IMR-90 (cell line): ENCODE results near the gene SETDB1. TPM values are rescaled to one million over a fixed set of nuclear protein-coding genes. Genes with fewer than 3 reads are reported as not detected.
"Not testable (repeated sequence)": the region's sequence is repeated elsewhere in the genome, so short reads cannot be mapped to it uniquely, and the experiment has no call there.

Source experiments
- ATAC-seq: fragments of 200-7000 bp; cut with Tn5 transposase; 2 replicates; pipeline ENCODE4 v1.9.1; 2020; ENCODE audit warnings: low read depth, mild to moderate bottlenecking, moderate library complexity
- BruUV-seq: library from RNA; stranded (reverse); fragments of 400-500 nt; replicated peaks from 2 replicates; lab custom pipeline; 2021; lab: Mats Ljungman, UMichigan
- CTCF ChIA-PET: fragments of 300-600 bp; formaldehyde crosslinking; extraction: SDS; loops from one replicate; lab custom pipeline; 2021; ENCODE audit warnings: antibody characterized with exemption; lab: Yijun Ruan, JAX
- POLR2A ChIA-PET: fragments of 300-600 bp; sonication (Branson Sonifier 250); formaldehyde crosslinking; loops from one replicate; lab custom pipeline; 2022; ENCODE audit warnings: antibody characterized with exemption; ENCODE audit not compliant: unreplicated experiment; lab: Charles Lee
- DNase-seq: peaks from one replicate; pipeline ENCODE4 v3.0.0; 2013
- H2AFZ ChIP-seq: replicated peaks from 2 replicates; pipeline ENCODE3; 2013; ENCODE audit warnings: low read length, mild to moderate bottlenecking; ENCODE audit not compliant: poor library complexity
- H2AK5ac ChIP-seq: 2 replicates; pipeline ENCODE4 v1.6.1; 2013; ENCODE audit warnings: low read depth, low read length, inconsistent platforms
- H2AK9ac ChIP-seq: replicated peaks from 2 replicates; pipeline ENCODE3; 2013; ENCODE audit warnings: mild to moderate bottlenecking, low read depth, low read length, moderate library complexity; ENCODE audit not compliant: poor library complexity
- H2BK120ac ChIP-seq: 2 replicates; pipeline ENCODE4 v1.6.1; 2013; ENCODE audit warnings: low read depth, low read length, inconsistent platforms
- H2BK15ac ChIP-seq: 3 replicates; pipeline ENCODE4 v1.6.1; 2013; ENCODE audit warnings: low read depth, low read length, inconsistent platforms
- H2BK20ac ChIP-seq: 2 replicates; pipeline ENCODE4 v1.6.1; 2013; ENCODE audit warnings: low read depth, mild to moderate bottlenecking, inconsistent platforms, low read length, moderate library complexity
- H2BK5ac ChIP-seq: 2 replicates; pipeline ENCODE4 v1.6.1; 2013; ENCODE audit warnings: mild to moderate bottlenecking, low read depth, low read length, inconsistent platforms; ENCODE audit not compliant: poor library complexity, severe bottlenecking
- H3K14ac ChIP-seq: replicated peaks from 2 replicates; pipeline ENCODE4 v1.6.1; 2013; ENCODE audit warnings: low read depth, low read length, inconsistent platforms
- H3K18ac ChIP-seq: 2 replicates; pipeline ENCODE4 v1.6.1; 2013; ENCODE audit warnings: low read depth, low read length, control low read depth
- H3K23ac ChIP-seq: 2 replicates; pipeline ENCODE4 v1.6.1; 2013; ENCODE audit warnings: low read depth, low read length, inconsistent platforms
- H3K27ac ChIP-seq: 2 replicates; pipeline ENCODE4 v1.5.1; 2013; ENCODE audit warnings: mild to moderate bottlenecking, control low read depth, low read length; ENCODE audit not compliant: insufficient read depth
- H3K27me3 ChIP-seq: 2 replicates; pipeline ENCODE4 v1.6.1; 2013; ENCODE audit warnings: low read length; ENCODE audit not compliant: control insufficient read depth, insufficient read depth
- H3K36me3 ChIP-seq: 2 replicates; pipeline ENCODE4 v1.6.1; 2013; ENCODE audit warnings: low read length, mixed read lengths; ENCODE audit not compliant: control insufficient read depth, insufficient read depth
- H3K4ac ChIP-seq: 2 replicates; pipeline ENCODE4 v1.6.1; 2013; ENCODE audit warnings: low read depth, low read length, inconsistent platforms
- H3K4me1 ChIP-seq: 2 replicates; pipeline ENCODE4 v1.6.1; 2013; ENCODE audit warnings: low read length, mixed read lengths; ENCODE audit not compliant: control insufficient read depth, insufficient read depth
- H3K4me2 ChIP-seq: 2 replicates; pipeline ENCODE4 v1.6.1; 2013; ENCODE audit warnings: low read depth, mild to moderate bottlenecking, control low read depth, low read length, moderate library complexity
- H3K4me3 ChIP-seq: 2 replicates; pipeline ENCODE4 v1.5.1; 2013; ENCODE audit warnings: low read depth, mild to moderate bottlenecking, control low read depth, low read length, moderate library complexity; ENCODE audit not compliant: insufficient read depth
- H3K56ac ChIP-seq: 2 replicates; pipeline ENCODE4 v1.6.1; 2013; ENCODE audit warnings: low read length, inconsistent platforms; ENCODE audit not compliant: insufficient read depth; ENCODE audit errors: extremely low read depth
- H3K79me1 ChIP-seq, 2 experiments: 2 replicates each; pipeline ENCODE4 v1.6.1; 2013; ENCODE audit warnings: low read length in 2 of 2, inconsistent platforms in 1 of 2, low read depth in 1 of 2
- H3K9ac ChIP-seq: 2 replicates; pipeline ENCODE4 v1.6.1; 2013; ENCODE audit warnings: low read depth, low read length, control low read depth
- H3K9me1 ChIP-seq: 2 replicates; pipeline ENCODE4 v1.6.1; 2013; ENCODE audit warnings: low read length, inconsistent platforms; ENCODE audit not compliant: insufficient read depth
- H3K9me3 ChIP-seq: 2 replicates; pipeline ENCODE4 v1.6.1; 2013; ENCODE audit warnings: low read length; ENCODE audit not compliant: control insufficient read depth, insufficient read depth
- H4K20me1 ChIP-seq: 2 replicates; pipeline ENCODE4 v1.6.1; 2013; ENCODE audit warnings: low read length, inconsistent platforms; ENCODE audit not compliant: insufficient read depth
- H4K5ac ChIP-seq: 2 replicates; pipeline ENCODE4 v1.6.1; 2013; ENCODE audit warnings: mild to moderate bottlenecking, low read depth, low read length, control low read depth
- H4K8ac ChIP-seq, 2 experiments: 2 replicates each; pipeline ENCODE4 v1.6.1; 2013; ENCODE audit warnings: low read depth in 2 of 2, low read length in 2 of 2, control low read depth in 1 of 2, inconsistent platforms in 1 of 2
- H4K91ac ChIP-seq: 2 replicates; pipeline ENCODE4 v1.6.1; 2013; ENCODE audit warnings: low read depth, low read length, inconsistent platforms; ENCODE audit not compliant: insufficient read depth
- CEBPB ChIP-seq: IDR thresholded peaks from 2 replicates; pipeline ENCODE4 v1.6.1; 2012; ENCODE audit warnings: low read depth, low read length, improper control_type of control experiment
- FOS ChIP-seq: fragments of 150-350 bp; IDR thresholded peaks from 2 replicates; pipeline ENCODE4 v1.6.1; 2016; ENCODE audit warnings: low read depth, low read length
- POLR2A ChIP-seq: IDR thresholded peaks from 2 replicates; pipeline ENCODE4 v1.6.1; 2012; ENCODE audit warnings: mild to moderate bottlenecking, low read depth, low read length
- RFX5 ChIP-seq: IDR thresholded peaks from 2 replicates; pipeline ENCODE4 v1.8.0; 2012; ENCODE audit warnings: low read depth, mild to moderate bottlenecking, low read length, moderate library complexity
- SMC3 ChIP-seq: fragments of 150-350 bp; IDR thresholded peaks from 2 replicates; pipeline ENCODE4 v1.6.1; 2016; ENCODE audit warnings: low read depth, mild to moderate bottlenecking, antibody characterized with exemption, low read length, moderate library complexity
- WGBS, 2 experiments: methylation state at CpG; one replicate each; pipeline versions ENCODE4 v1.1.5 to v1.1.7; 2013; ENCODE audit warnings: missing lambda C conversion rate in 2 of 2; ENCODE audit not compliant: insufficient read length in 1 of 2; ENCODE audit errors: extremely low coverage in 2 of 2; 5-methylcytosine and 5-hydroxymethylcytosine counted together
- dilution Hi-C: fragments of 300-500 bp; cut with HindIII; formaldehyde crosslinking; loops from one replicate; pipeline ENCODE4 v1.14.3; 2018; ENCODE audit warnings: low sequenced_read_pairs; ENCODE audit not compliant: unreplicated experiment
- in situ Hi-C: fragments of 300-500 bp; cut with MboI; formaldehyde crosslinking; loops from 3 replicates; pipeline ENCODE4 v1.14.3; 2019; ENCODE audit warnings: low sequenced_read_pairs, inconsistent platforms, mixed read lengths
- intact Hi-C: fragments of 100-400 bp; cut with micrococcal nuclease; formaldehyde crosslinking; loops from 2 replicates; pipeline ENCODE4 v1.10.0; 2022
- polyA plus RNA-seq, 3 experiments: library from polyadenylated mRNA; depleted of rRNA; stranded (reverse); fragments of >200 nt; gene quantifications; 2 replicates each; pipeline ENCODE4 v1.2.3, GENCODE V29; 2012; ENCODE audit warnings: low replicate concordance in 1 of 3
- total RNA-seq: library from RNA; depleted of rRNA; stranded (reverse); fragments of >200 nt; gene quantifications from 2 replicates; pipeline ENCODE4 v1.2.3, GENCODE V29; 2012

Gene SETDB1
- total and polyA plus RNA-seq, 2 of the 4 experiments (the other 2 are of a cell fraction): 18.7 to 22.9 TPM

DNA sequence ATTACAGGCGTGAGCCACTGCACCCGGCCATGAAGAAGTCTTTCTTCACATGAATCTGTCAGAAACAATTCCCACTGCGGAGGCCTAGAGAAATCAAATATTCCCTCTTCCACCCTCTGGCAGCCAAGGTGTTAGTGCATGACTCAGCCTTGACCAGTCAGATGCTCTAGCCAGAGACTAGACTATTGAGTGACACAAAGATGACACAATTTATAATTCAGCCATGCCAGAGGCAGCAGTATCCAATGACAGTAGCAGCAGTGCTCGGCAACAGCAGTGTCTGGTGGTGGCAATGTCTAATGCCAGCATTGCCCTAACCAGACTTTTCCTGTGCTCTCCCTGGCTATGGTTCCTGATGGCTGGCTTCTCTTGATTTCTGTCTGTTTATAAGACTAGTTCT lies 30.5 kb upstream of the SETDB1 start:
- Histone ChIP-seq H3K27ac (no peak overlapping the region), H3K4ac (no peak overlapping the region), H2BK15ac (no peak overlapping the region), H2BK120ac (no peak overlapping the region), H3K14ac (no peak overlapping the region), H3K79me1 (no peaks in the 10 kb centered on the region), H4K5ac (no peak overlapping the region), H3K27me3 (peaks cover 1% of the 10 kb centered on the region; the same call in 1 of the 2 replicates), H3K36me3 (no peaks in the 10 kb centered on the region), H3K4me2 (no peak overlapping the region), H3K4me1 (no peaks in the 10 kb centered on the region), H2BK5ac (no peak overlapping the region), H3K9ac (no peak overlapping the region), H3K56ac (no peak overlapping the region), H2BK20ac (no peak overlapping the region), H2AFZ (no peak overlapping the region), H2AK9ac (no peak overlapping the region), H4K91ac (no peak overlapping the region), H4K20me1 (no peaks in the 10 kb centered on the region), H2AK5ac (no peak overlapping the region), H3K18ac (no peak overlapping the region), H4K8ac (no peak overlapping the region), H3K4me3 (no peak overlapping the region), H3K9me1 (0 out of 2 replicates have a peak, but pooled peaks cover 2% of the 10 kb centered on the region), H3K9me3 (no peaks in the 10 kb centered on the region), H3K23ac (no peak overlapping the region)
- dilution Hi-C loops: no loop called here
- ATAC-seq: peak; percentile 85
- in situ Hi-C loops: no loop called here
- CTCF ChIA-PET: no interaction called here
- intact Hi-C loops: no loop called here
- TF ChIP-seq CEBPB (peak; percentile 32; the same call in 1 of the 2 replicates), POLR2A (no peak), FOS (peak; percentile 45), SMC3 (no peak), RFX5 (peak; percentile 84)
- peak; percentile 49 for DNase-seq
- POLR2A ChIA-PET: no interaction called here
- BruUV-seq: no TSS peak
- WGBS, 2 experiments: no CpG with 5 or more reads among the region's 4 CpGs

DNA sequence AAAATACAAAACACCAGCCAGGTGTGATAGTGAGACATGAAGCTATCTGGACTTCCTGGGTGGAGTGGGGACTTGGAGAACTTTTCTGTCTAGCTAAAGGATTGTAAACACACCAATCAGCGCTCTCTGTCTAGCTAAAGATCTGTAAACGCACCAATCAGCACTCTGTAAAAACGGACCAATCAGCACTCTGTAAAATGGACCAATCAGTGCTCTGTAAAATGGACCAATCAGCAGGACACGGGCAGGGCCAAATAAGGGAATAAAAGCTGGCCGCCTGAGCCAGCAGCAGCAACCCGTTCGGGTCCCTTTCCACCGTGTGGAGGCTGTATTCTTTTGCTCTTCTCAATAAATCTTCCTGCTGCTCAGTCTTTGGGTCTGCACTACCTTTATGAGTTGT lies 26.4 kb upstream of the SETDB1 start:
- dilution Hi-C loops, H3K36me3 ChIP-seq, H3K79me1 ChIP-seq, H3K56ac ChIP-seq, H4K8ac ChIP-seq, H3K4me2 ChIP-seq, H3K9ac ChIP-seq, H3K14ac ChIP-seq, H3K23ac ChIP-seq, H2AK9ac ChIP-seq, H3K27me3 ChIP-seq, H3K4me1 ChIP-seq, H3K9me1 ChIP-seq, H4K5ac ChIP-seq, CTCF ChIA-PET, H2AK5ac ChIP-seq, DNase-seq, ATAC-seq, H4K20me1 ChIP-seq, intact Hi-C loops, BruUV-seq, H2BK15ac ChIP-seq, H2BK120ac ChIP-seq, H3K4me3 ChIP-seq, H2BK20ac ChIP-seq, H3K18ac ChIP-seq, H2AFZ ChIP-seq, H3K27ac ChIP-seq, H3K9me3 ChIP-seq, in situ Hi-C loops, H3K4ac ChIP-seq, H4K91ac ChIP-seq, H2BK5ac ChIP-seq: not testable (repeated sequence)
- WGBS, 2 experiments: 100% methylated on average over 1 of the region's 8 CpGs; no CpG with 5 or more reads in 1 of the 2 experiments
- POLR2A ChIA-PET: interaction anchor here (0.6 kb wide), 1 partner anchor 577 kb away, joined by 7 read pairs; no protein-coding TSS in a partner anchor
